Transverse colon (tissue), 4 donors: ENCODE data around the gene FABP2. TPM values are rescaled to one million over a fixed set of nuclear protein-coding genes. Genes with fewer than 3 reads are reported as not detected.

Experiments used
- DNase-seq: peaks from one replicate; pipeline ENCODE4 v3.0.0-alpha.2; 2019
- H3K27ac ChIP-seq, 4 donors: fragments of 200-600 bp; sonication (generic); 2 replicates each; pipeline ENCODE4 v1.5.1; 2016 to 2018; ENCODE audit warnings: inconsistent platforms in 4 of 4
- H3K27me3 ChIP-seq: fragments of 200-600 bp; sonication (generic); 2 replicates; pipeline ENCODE4 v1.5.1; 2017; ENCODE audit warnings: inconsistent platforms
- H3K36me3 ChIP-seq, 4 donors: fragments of 200-600 bp; sonication (generic); 2 replicates each; pipeline ENCODE4 v1.5.1; 2017 to 2019; ENCODE audit warnings: inconsistent platforms in 4 of 4
- H3K4me1 ChIP-seq, 4 donors: fragments of 200-600 bp; sonication (generic); 2 replicates each; pipeline ENCODE4 v1.5.1; 2017 to 2020; ENCODE audit warnings: inconsistent platforms in 4 of 4
- H3K4me3 ChIP-seq, 4 donors: fragments of 200-600 bp; sonication (generic); 1 replicate in 1 of 4; 2 replicates in 3 of 4; pipeline versions ENCODE4 v1.5.1 to v1.6.1; 2017 to 2019; ENCODE audit warnings: inconsistent platforms in 4 of 4
- H3K9me3 ChIP-seq, 2 donors: fragments of 200-600 bp; sonication (generic); 2 replicates each; pipeline ENCODE4 v1.5.1; 2017 to 2019; ENCODE audit warnings: inconsistent platforms in 2 of 2
- CTCF ChIP-seq, 5 experiments: fragments of 200-600 bp in 3 of 5; fragments of 450-650 bp in 2 of 5; sonication (generic) in 3 of 5; IDR thresholded peaks; 1 replicate in 2 of 5; 2 replicates in 3 of 5; pipeline ENCODE4 v1.5.1; 2016 to 2017; ENCODE audit warnings: antibody characterized with exemption in 5 of 5, inconsistent platforms in 3 of 5, mild to moderate bottlenecking in 2 of 5, moderate library complexity in 1 of 5
- EP300 ChIP-seq: sonication (generic); formaldehyde crosslinking; IDR thresholded peaks from one replicate; pipeline ENCODE4 v1.6.1; 2017; ENCODE audit warnings: antibody characterized with exemption, low read depth
- POLR2A ChIP-seq: fragments of 450-650 bp; IDR thresholded peaks from one replicate; pipeline ENCODE4 v1.6.1; 2016; ENCODE audit warnings: antibody characterized with exemption, mild to moderate bottlenecking, moderate library complexity
- POLR2AphosphoS5 ChIP-seq, 3 donors: sonication (generic); formaldehyde crosslinking; IDR thresholded peaks; one replicate each; pipeline ENCODE4 v1.6.1; 2016; ENCODE audit warnings: antibody characterized with exemption in 3 of 3
- WGBS, 2 donors: methylation state at CpG; one replicate each; pipeline ENCODE4 v1.1.5; 2018; ENCODE audit warnings: low coverage in 1 of 2; 5-methylcytosine and 5-hydroxymethylcytosine counted together
- in situ Hi-C, 4 donors: fragments of 200-750 bp; cut with MboI; loops; one replicate each; pipeline versions ENCODE4 v1.15.0 to v1.15.1; 2017; ENCODE audit warnings: low sequenced_read_pairs in 3 of 4, low pct_ligation_motif_present in 1 of 4, low pct_unique_long_range_greater_than_20kb in 1 of 4
- intact Hi-C: fragments of 100-400 bp; cut with DNase I; formaldehyde crosslinking; loops from one replicate; pipeline ENCODE4 v1.15.1; 2023; ENCODE audit warnings: low total_unique reads
- total RNA-seq, 4 donors: library from RNA; depleted of rRNA; stranded (reverse); fragments of >200 nt; gene quantifications; one replicate each; pipeline ENCODE4 v1.1.0, GENCODE V29; 2016

The FABP2 gene
- total RNA-seq, 4 donors from 2014 or later = 3.4 to 55.4 (median 17.1) TPM

- H3K4me3 ChIP-seq = no peak overlapping the region
- in situ Hi-C loops = no loop called here
- H3K9me3 ChIP-seq = no peaks in the 10 kb centered on the region
- TF ChIP-seq CTCF (IDR thresholded peaks at IDR 0.05) (no peak), EP300 (no peak), POLR2AphosphoS5 (IDR thresholded peaks at IDR 0.05) (no peak), POLR2A (no peak)
- H3K4me1 ChIP-seq = no peaks in the 10 kb centered on the region
- WGBS, 2 donors = 40 to 59% methylated on average over 2 of the region's 2 CpGs
- DNase-seq = no peak
- no peaks in the 10 kb centered on the region for H3K36me3 ChIP-seq
- no peaks in the 10 kb centered on the region for H3K27me3 ChIP-seq
- H3K27ac ChIP-seq = no peak overlapping the region
- intact Hi-C loops = no loop called here
Observed at GRCh38 chr4:119329835-119330620, 8.1 kb upstream of the FABP2 start.

DNA sequence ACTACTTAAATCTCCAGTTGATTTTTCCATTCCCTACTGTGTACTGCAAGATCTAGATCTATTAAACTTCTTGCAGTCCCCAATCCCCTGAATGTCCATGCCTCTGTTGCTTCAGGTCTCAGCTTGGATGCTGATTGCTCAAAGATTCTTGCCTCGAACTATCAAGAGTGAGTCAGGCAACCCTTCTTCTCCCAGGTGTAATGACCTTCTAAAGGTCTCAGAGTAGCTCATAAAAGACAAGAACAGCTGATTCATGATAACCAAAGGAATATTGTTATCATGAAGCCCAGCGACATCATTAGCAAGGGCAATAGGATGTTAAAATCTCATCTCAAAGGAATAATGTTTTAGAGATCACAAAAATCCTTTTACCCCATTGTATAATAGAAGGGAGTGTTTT lies 6.8 kb upstream of the FABP2 start:
- TF ChIP-seq POLR2AphosphoS5 (IDR thresholded peaks at IDR 0.05) (no peak), POLR2A (no peak), EP300 (no peak), CTCF (IDR thresholded peaks at IDR 0.05) (no peak)
- Histone ChIP-seq H3K27me3 (no peaks in the 10 kb centered on the region), H3K9me3 (no peaks in the 10 kb centered on the region), H3K4me1 (peaks cover 0 to 3% (median 0%) of the 10 kb centered on the region in 4 donors), H3K27ac (no peak overlapping the region), H3K4me3 (no peak overlapping the region), H3K36me3 (no peaks in the 10 kb centered on the region)
- WGBS, 2 donors = 74 to 78% methylated on average over 2 of the region's 2 CpGs
- no peak for DNase-seq
- intact Hi-C loops (no loop called here), in situ Hi-C loops (no loop called here)

DNA sequence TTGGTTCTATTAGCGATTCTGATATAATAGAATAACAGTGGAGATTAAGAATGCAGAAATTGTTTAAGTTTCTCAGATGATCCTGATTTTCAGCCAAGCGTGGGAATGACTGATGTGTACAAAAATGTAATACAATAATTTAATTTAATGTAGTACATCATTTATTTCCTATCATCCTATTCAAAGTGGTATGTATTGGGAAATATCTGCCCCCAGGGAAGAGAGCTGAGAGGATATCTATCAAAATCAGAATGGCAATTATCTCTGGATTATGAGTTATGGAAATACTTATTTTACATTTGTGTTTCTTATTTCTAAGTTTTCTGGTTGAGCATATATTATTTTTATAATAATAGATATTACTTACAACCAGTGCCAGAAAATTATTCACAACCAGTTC lies 3.9 kb downstream of the FABP2 start:
- DNase-seq = no peak
- H3K36me3 ChIP-seq = no peaks in the 10 kb centered on the region
- TF ChIP-seq POLR2A (no peak), CTCF (IDR thresholded peaks at IDR 0.05) (no peak), POLR2AphosphoS5 (IDR thresholded peaks at IDR 0.05) (no peak), EP300 (no peak)
- 50 to 66% methylated on average over 2 of the region's 2 CpGs for WGBS, 2 donors
- intact Hi-C loops = no loop called here
- H3K4me1 ChIP-seq = peaks cover 0 to 8% (median 3%) of the 10 kb centered on the region in 4 donors
- H3K27ac ChIP-seq = no peak overlapping the region
- H3K27me3 ChIP-seq = no peaks in the 10 kb centered on the region
- H3K4me3 ChIP-seq = no peak overlapping the region
- no peaks in the 10 kb centered on the region for H3K9me3 ChIP-seq
- in situ Hi-C loops = loop anchor here in 3 of 4 donors (10.0 to 25.0 kb wide), 3 partner anchors 169 to 737 kb away; partner anchors contain the start of gene PDE5A (in 1 of the 3)

DNA sequence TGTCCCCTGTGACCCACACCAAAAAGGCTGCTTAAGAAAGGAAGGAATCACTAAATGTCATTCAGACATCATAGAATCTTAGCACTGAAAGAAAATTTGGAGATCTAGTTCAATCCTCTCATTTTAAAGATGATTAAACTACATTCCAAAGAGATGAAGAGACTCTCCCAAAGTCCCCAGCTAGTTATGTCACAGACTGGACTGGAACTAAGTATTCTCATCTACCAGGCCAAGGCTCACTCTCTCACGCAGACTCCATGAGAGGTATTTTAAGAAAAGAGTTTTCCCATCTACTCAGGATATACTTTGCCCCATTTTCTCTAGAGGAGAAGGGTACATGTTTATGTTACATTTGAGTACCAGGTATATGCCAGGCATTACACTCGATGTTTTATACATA lies 6.9 kb downstream of the FABP2 start:
- in situ Hi-C loops (loop anchor here in 3 of 4 donors (10.0 to 25.0 kb wide), 3 partner anchors 172 to 740 kb away; partner anchors contain the start of gene PDE5A (in 1 of the 3)), intact Hi-C loops (no loop called here)
- DNase-seq = no peak
- WGBS, 2 donors = 50 to 74% methylated on average over 1 to 2 of the region's 2 CpGs
- no peak overlapping the region for H3K4me3 ChIP-seq
- H3K9me3 ChIP-seq = no peaks in the 10 kb centered on the region
- no peak overlapping the region for H3K27ac ChIP-seq
- TF ChIP-seq POLR2AphosphoS5 (IDR thresholded peaks at IDR 0.05) (no peak), EP300 (no peak), CTCF (IDR thresholded peaks at IDR 0.05) (no peak), POLR2A (no peak)
- peaks cover 0 to 2% (median 0%) of the 10 kb centered on the region in 4 donors for H3K4me1 ChIP-seq
- H3K27me3 ChIP-seq = no peaks in the 10 kb centered on the region
- no peaks in the 10 kb centered on the region for H3K36me3 ChIP-seq
